HepG2 (cell line): ENCODE measurements around the gene PSD. TPM values are rescaled to one million over a fixed set of nuclear protein-coding genes. Genes with fewer than 3 reads are reported as not detected.

Source experiments
- HNRNPUL1 ChIP-seq: fragments of 200-400 bp; formaldehyde crosslinking; IDR thresholded peaks from 2 replicates; pipeline ENCODE4 v1.6.1; 2017; ENCODE audit warnings: low read depth, mild to moderate bottlenecking, low read length, moderate library complexity
- IKZF4 ChIP-seq: sonication (generic); formaldehyde crosslinking; IDR thresholded peaks from 2 replicates; pipeline ENCODE4 v1.5.1; 2020; ENCODE audit warnings: borderline replicate concordance, mild to moderate bottlenecking, low read depth, missing genetic modification reagents; ENCODE audit errors: not compliant biosample characterization
- LBX2 ChIP-seq: sonication (generic); formaldehyde crosslinking; IDR thresholded peaks from 2 replicates; pipeline ENCODE4 v1.5.0; 2020; ENCODE audit warnings: missing genetic modification reagents, mild to moderate bottlenecking, borderline replicate concordance
- MAZ ChIP-seq, 2 experiments: sonication (generic) in 1 of 2; formaldehyde crosslinking in 1 of 2; IDR thresholded peaks; 2 replicates each; pipeline versions ENCODE4 v1.5.0 to v1.6.1; 2012 to 2020; ENCODE audit warnings: low read depth in 2 of 2, mild to moderate bottlenecking in 2 of 2, borderline replicate concordance in 1 of 2, improper control_type of control experiment in 1 of 2, low read length in 1 of 2, missing genetic modification reagents in 1 of 2, moderate library complexity in 1 of 2
- MEF2D ChIP-seq: sonication (generic); formaldehyde crosslinking; IDR thresholded peaks from 2 replicates; pipeline ENCODE4 v1.5.1; 2020; ENCODE audit warnings: mild to moderate bottlenecking, missing genetic modification reagents
- SYNCRIP ChIP-seq: fragments of 200-400 bp; formaldehyde crosslinking; IDR thresholded peaks from 2 replicates; pipeline ENCODE4 v1.6.1; 2018; ENCODE audit warnings: mild to moderate bottlenecking, low read depth, low read length; ENCODE audit not compliant: insufficient read depth
- XBP1 ChIP-seq: sonication (generic); formaldehyde crosslinking; IDR thresholded peaks from 2 replicates; pipeline ENCODE4 v1.5.0; 2020; ENCODE audit warnings: missing genetic modification reagents
- ZBTB10 ChIP-seq: sonication (generic); formaldehyde crosslinking; IDR thresholded peaks from 2 replicates; pipeline ENCODE4 v1.4.0; 2020; ENCODE audit warnings: missing genetic modification reagents, borderline replicate concordance
- ZBTB49 ChIP-seq: sonication (generic); formaldehyde crosslinking; IDR thresholded peaks from 2 replicates; pipeline ENCODE4 v1.4.0; 2020; ENCODE audit warnings: missing genetic modification reagents, borderline replicate concordance
- ZFY ChIP-seq: sonication (generic); formaldehyde crosslinking; IDR thresholded peaks from 2 replicates; pipeline ENCODE4 v1.4.0; 2020; ENCODE audit warnings: missing genetic modification reagents
- ZNF343 ChIP-seq: sonication (generic); formaldehyde crosslinking; IDR thresholded peaks from 2 replicates; pipeline ENCODE4 v1.4.0; 2020; ENCODE audit warnings: mild to moderate bottlenecking, missing genetic modification reagents
- ZNF446 ChIP-seq: sonication (generic); formaldehyde crosslinking; IDR thresholded peaks from 2 replicates; pipeline ENCODE4 v1.5.0; 2020; ENCODE audit warnings: mild to moderate bottlenecking, missing genetic modification reagents
- ZNF468 ChIP-seq: sonication (generic); formaldehyde crosslinking; IDR thresholded peaks from 2 replicates; pipeline ENCODE4 v1.8.0; 2022; ENCODE audit warnings: mild to moderate bottlenecking, moderate library complexity, missing genetic modification reagents
- ZNF556 ChIP-seq: sonication (generic); formaldehyde crosslinking; IDR thresholded peaks from 2 replicates; pipeline ENCODE4 v1.4.0; 2020; ENCODE audit warnings: mild to moderate bottlenecking, missing genetic modification reagents, borderline replicate concordance
- ZNF775 ChIP-seq: sonication (generic); formaldehyde crosslinking; IDR thresholded peaks from 2 replicates; pipeline ENCODE4 v1.4.0; 2020; ENCODE audit warnings: missing genetic modification reagents, mild to moderate bottlenecking, moderate library complexity, borderline replicate concordance
- polyA plus RNA-seq, 8 experiments: library from polyadenylated mRNA; depleted of rRNA in 3 of 8; stranded (reverse) in 7 of 8; unstranded in 1 of 8; fragments of >200 nt; fragmentation: Illumina TruSeq in 4 of 8; extraction: Trizol in 4 of 8; gene quantifications; 2 replicates each; pipeline versions ENCODE4 v1.2.1 to v1.2.3, GENCODE V29; 2011 to 2016; ENCODE audit warnings: low read depth in 4 of 8, missing spikeins in 1 of 8, mixed read lengths in 1 of 8; ENCODE audit not compliant: insufficient read depth in 1 of 8
- total RNA-seq, 5 experiments: library from RNA; depleted of rRNA; stranded (reverse); fragments of >200 nt; fragmentation: Illumina TruSeq; extraction: Trizol; gene quantifications; 2 replicates each; pipeline ENCODE4 v1.2.3, GENCODE V29; 2016; ENCODE audit warnings: low read depth in 1 of 5
- TF ChIP-seq, protein P1 (sequence below): sonication (generic); formaldehyde crosslinking; IDR thresholded peaks from 2 replicates; pipeline ENCODE4 v1.5.0; 2020; ENCODE audit warnings: mild to moderate bottlenecking, missing genetic modification reagents, borderline replicate concordance
- TF ChIP-seq, protein P2 (sequence below): sonication (generic); formaldehyde crosslinking; IDR thresholded peaks from 2 replicates; pipeline ENCODE4 v1.4.0; 2020; ENCODE audit warnings: mild to moderate bottlenecking, missing genetic modification reagents, borderline replicate concordance

The PSD gene
- total and polyA plus RNA-seq, 2 of the 13 experiments (the other 11 are each of a cell fraction or from before 2014, with no cell fraction given): 0.35 to 0.58 TPM

DNA sequence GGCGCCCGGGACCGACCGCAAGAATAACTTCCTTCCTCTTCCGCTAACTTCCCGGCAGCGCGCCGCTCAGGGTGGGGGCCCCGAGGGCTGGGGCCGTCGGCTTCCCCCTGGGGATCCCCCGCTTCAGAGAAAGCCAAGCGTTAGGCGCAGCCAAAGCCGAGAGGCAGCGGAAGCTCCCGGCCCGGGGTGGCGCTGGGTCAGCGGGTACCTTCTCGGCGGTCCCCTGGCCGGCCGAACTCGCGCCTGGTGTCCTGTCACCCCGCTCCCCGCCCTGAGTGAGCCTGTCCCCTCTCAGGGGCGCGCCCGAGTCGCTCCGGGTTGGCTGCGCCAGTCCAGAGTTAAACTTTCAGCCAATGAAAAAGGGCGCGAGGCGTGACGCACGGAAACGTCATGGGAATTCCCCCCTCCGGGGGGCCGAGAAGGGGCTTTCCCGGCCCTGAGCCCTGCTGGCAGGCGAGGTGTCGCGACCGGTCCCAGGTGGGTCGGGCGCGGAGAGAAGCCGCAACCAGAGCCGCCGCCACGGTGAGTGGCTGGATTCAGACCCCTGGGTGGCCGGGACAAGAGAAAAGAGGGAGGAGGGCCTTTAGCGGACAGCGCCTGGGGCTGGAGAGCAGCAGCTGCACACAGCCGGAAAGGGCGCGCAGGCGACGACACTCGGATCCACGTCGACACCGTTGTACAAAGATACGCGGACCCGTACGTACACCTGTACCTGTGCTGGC is 24.3 kb downstream of the PSD start (continued):
- TF ChIP-seq, protein P1, sequence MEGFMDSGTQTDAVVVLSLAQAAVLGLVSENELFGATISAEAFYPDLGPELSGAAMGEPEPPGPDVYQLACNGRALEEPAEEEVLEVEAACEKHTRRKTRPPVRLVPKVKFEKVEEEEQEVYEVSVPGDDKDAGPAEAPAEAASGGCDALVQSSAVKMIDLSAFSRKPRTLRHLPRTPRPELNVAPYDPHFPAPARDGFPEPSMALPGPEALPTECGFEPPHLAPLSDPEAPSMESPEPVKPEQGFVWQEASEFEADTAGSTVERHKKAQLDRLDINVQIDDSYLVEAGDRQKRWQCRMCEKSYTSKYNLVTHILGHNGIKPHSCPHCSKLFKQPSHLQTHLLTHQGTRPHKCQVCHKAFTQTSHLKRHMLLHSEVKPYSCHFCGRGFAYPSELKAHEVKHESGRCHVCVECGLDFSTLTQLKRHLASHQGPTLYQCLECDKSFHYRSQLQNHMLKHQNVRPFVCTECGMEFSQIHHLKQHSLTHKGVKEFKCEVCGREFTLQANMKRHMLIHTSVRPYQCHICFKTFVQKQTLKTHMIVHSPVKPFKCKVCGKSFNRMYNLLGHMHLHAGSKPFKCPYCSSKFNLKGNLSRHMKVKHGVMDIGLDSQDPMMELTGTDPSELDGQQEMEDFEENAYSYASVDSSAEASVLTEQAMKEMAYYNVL: no peak
- TF ChIP-seq ZFY (CRISPR knock-in tag) (peak; percentile 46; the same call in 1 of the 2 replicates), ZNF468 (CRISPR knock-in tag) (no peak), ZNF446 (peak; percentile 78; the same call in 1 of the 2 replicates), ZNF343 (CRISPR knock-in tag) (0 out of 2 replicates have a peak, but pooled peaks have one; percentile 43), ZBTB49 (CRISPR knock-in tag) (no peak), IKZF4 (CRISPR knock-in tag) (peak; percentile 20), ZBTB10 (CRISPR knock-in tag) (peak; percentile 98), ZNF775 (CRISPR knock-in tag) (no peak; the same call in 1 of the 2 replicates), MAZ (IDR thresholded peaks at IDR 0.05; ENCODE audit: borderline replicate concordance, low read depth, low read length) (peak; percentile 88), MAZ (CRISPR knock-in tag; IDR thresholded peaks at IDR 0.05; ENCODE audit: low read depth) (no peak; the same call in none of the 2 replicates), XBP1 (CRISPR knock-in tag) (0 out of 2 replicates have a peak, but pooled peaks have one; percentile 41), HNRNPUL1 (no peak), MEF2D (CRISPR knock-in tag) (peak; percentile 34; the same call in 1 of the 2 replicates), LBX2 (no peak), ZNF556 (CRISPR knock-in tag) (0 out of 2 replicates have a peak, but pooled peaks have one; percentile 22), SYNCRIP (no peak)
- TF ChIP-seq, protein P2, sequence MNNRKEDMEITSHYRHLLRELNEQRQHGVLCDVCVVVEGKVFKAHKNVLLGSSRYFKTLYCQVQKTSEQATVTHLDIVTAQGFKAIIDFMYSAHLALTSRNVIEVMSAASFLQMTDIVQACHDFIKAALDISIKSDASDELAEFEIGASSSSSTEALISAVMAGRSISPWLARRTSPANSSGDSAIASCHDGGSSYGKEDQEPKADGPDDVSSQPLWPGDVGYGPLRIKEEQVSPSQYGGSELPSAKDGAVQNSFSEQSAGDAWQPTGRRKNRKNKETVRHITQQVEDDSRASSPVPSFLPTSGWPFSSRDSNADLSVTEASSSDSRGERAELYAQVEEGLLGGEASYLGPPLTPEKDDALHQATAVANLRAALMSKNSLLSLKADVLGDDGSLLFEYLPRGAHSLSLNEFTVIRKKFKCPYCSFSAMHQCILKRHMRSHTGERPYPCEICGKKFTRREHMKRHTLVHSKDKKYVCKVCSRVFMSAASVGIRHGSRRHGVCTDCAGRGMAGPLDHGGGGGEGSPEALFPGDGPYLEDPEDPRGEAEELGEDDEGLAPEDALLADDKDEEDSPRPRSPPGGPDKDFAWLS (CRISPR knock-in tag): no peak
